Endothelial cell of umbilical vein (primary cell): Measurements from ENCODE around the gene PRKCSH. TPM values are rescaled to one million over a fixed set of nuclear protein-coding genes. Genes with fewer than 3 reads are reported as not detected.

Source experiments
- BruUV-seq: library from RNA; stranded (reverse); fragments of 400-500 nt; replicated peaks from 2 replicates; lab custom pipeline; 2021; lab: Mats Ljungman, UMichigan
- CTCF ChIA-PET: fragments of 300-600, 350-600 bp; sonication (Branson Sonifier 250); formaldehyde crosslinking; loops from one replicate; lab custom pipeline; 2021; ENCODE audit warnings: antibody characterized with exemption, inconsistent platforms; lab: Charles Lee
- POLR2A ChIA-PET: fragments of 300-600, 350-600 bp; sonication (Branson Sonifier 250); formaldehyde crosslinking; loops from one replicate; lab custom pipeline; 2021; ENCODE audit warnings: antibody characterized with exemption, inconsistent platforms; lab: Charles Lee
- DNase-seq: peaks from one replicate; pipeline ENCODE4 v3.0.0-alpha.2; 2011; ENCODE audit warnings: low read depth, low spot score
- FAIRE-seq: peaks from 2 replicates; lab custom pipeline; 2011; peaks lifted over from hg19 to GRCh38; lab: Jason Lieb, UNC
- H2AFZ ChIP-seq: 2 replicates; pipeline ENCODE4 v1.6.0; 2012; ENCODE audit warnings: low read depth, low read length, control low read depth, inconsistent platforms
- H3K27ac ChIP-seq: 2 replicates; pipeline ENCODE4 v1.5.1; 2011; ENCODE audit warnings: low read depth, mild to moderate bottlenecking, control low read depth, low read length, moderate library complexity; ENCODE audit not compliant: insufficient read depth
- H3K27me3 ChIP-seq, 2 experiments: 2 replicates each; pipeline versions ENCODE4 v1.6.0 to v1.6.1; 2011; ENCODE audit warnings: low read length in 2 of 2, mixed read lengths in 1 of 2; ENCODE audit not compliant: control insufficient read depth in 2 of 2, insufficient read depth in 2 of 2
- H3K36me3 ChIP-seq, 2 experiments: 2 replicates in 1 of 2; 3 replicates in 1 of 2; pipeline ENCODE4 v1.5.1; 2011; ENCODE audit warnings: low read length in 2 of 2, mild to moderate bottlenecking in 1 of 2, moderate library complexity in 1 of 2; ENCODE audit not compliant: control insufficient read depth in 2 of 2, insufficient read depth in 2 of 2; ENCODE audit errors: extremely low read depth in 1 of 2
- H3K4me1 ChIP-seq: 3 replicates; pipeline ENCODE4 v1.5.1; 2011; ENCODE audit warnings: mild to moderate bottlenecking, low read length; ENCODE audit not compliant: control insufficient read depth, insufficient read depth; ENCODE audit errors: extremely low read depth
- H3K4me2 ChIP-seq: 2 replicates; pipeline ENCODE4 v1.6.1; 2011; ENCODE audit warnings: low read length, control low read depth, mixed read lengths; ENCODE audit not compliant: insufficient read depth
- H3K4me3 ChIP-seq, 3 experiments: fragments of 200-600 bp in 1 of 3; sonication (generic), shearing (Covaris generic) in 1 of 3; replicated peaks in 1 of 3; 2 replicates each; pipeline ENCODE4 v1.5.1; 2011 to 2016; ENCODE audit warnings: control low read depth in 3 of 3, low read length in 3 of 3, mild to moderate bottlenecking in 2 of 3, inconsistent platforms in 1 of 3, low read depth in 1 of 3, moderate library complexity in 1 of 3; ENCODE audit not compliant: insufficient read depth in 1 of 3
- H3K79me2 ChIP-seq: 2 replicates; pipeline ENCODE4 v1.6.0; 2012; ENCODE audit warnings: low read length, inconsistent platforms; ENCODE audit not compliant: control insufficient read depth, insufficient read depth
- H3K9ac ChIP-seq: replicated peaks from 2 replicates; pipeline ENCODE3; 2011; ENCODE audit warnings: low read length, control low read depth; ENCODE audit not compliant: insufficient read depth; ENCODE audit errors: extremely low read depth
- H3K9me1 ChIP-seq: replicated peaks from 3 replicates; pipeline ENCODE4 v1.6.0; 2011; ENCODE audit warnings: mild to moderate bottlenecking, low read length; ENCODE audit not compliant: control insufficient read depth, insufficient read depth; ENCODE audit errors: extremely low read depth
- H3K9me3 ChIP-seq: replicated peaks from 2 replicates; pipeline ENCODE4 v1.5.1; 2012; ENCODE audit warnings: low read length, inconsistent platforms; ENCODE audit not compliant: control insufficient read depth, insufficient read depth
- H4K20me1 ChIP-seq: replicated peaks from 2 replicates; pipeline ENCODE3; 2011; ENCODE audit warnings: mild to moderate bottlenecking, low read length; ENCODE audit not compliant: control insufficient read depth, insufficient read depth; ENCODE audit errors: extremely low read depth
- EZH2 ChIP-seq: IDR thresholded peaks from 2 replicates; pipeline ENCODE4 v1.6.1; 2012; ENCODE audit warnings: borderline replicate concordance, low read depth, mild to moderate bottlenecking, moderate library complexity, low read length, inconsistent platforms; ENCODE audit not compliant: severe bottlenecking
- FOS ChIP-seq: IDR thresholded peaks from 2 replicates; pipeline ENCODE4 v1.6.1; 2011; ENCODE audit warnings: mild to moderate bottlenecking, low read length, moderate library complexity, borderline replicate concordance; ENCODE audit not compliant: insufficient read depth
- GATA2 ChIP-seq: IDR thresholded peaks from 2 replicates; pipeline ENCODE4 v1.7.0; 2011; ENCODE audit warnings: low read depth, mild to moderate bottlenecking, moderate library complexity, mixed read lengths, low read length; ENCODE audit not compliant: insufficient read length, insufficient read depth
- MYC ChIP-seq: IDR thresholded peaks from one replicate; pipeline ENCODE4 v1.6.1; 2011; ENCODE audit warnings: mild to moderate bottlenecking, low read depth, low read length
- POLR2AphosphoS5 ChIP-seq: IDR thresholded peaks from 2 replicates; pipeline ENCODE4 v1.6.1; 2012; ENCODE audit warnings: low read depth, mild to moderate bottlenecking, control low read depth, low read length, moderate library complexity; ENCODE audit not compliant: insufficient read depth
- dilution Hi-C: fragments of 300-500 bp; cut with MboI; formaldehyde crosslinking; loops from one replicate; pipeline ENCODE4 v1.15.0; 2019; ENCODE audit warnings: low sequenced_read_pairs; ENCODE audit not compliant: extremely low pct_ligation_motif_present
- intact Hi-C: fragments of 100-400 bp; cut with micrococcal nuclease; formaldehyde crosslinking; loops from one replicate; pipeline ENCODE4 v1.10.0; 2022
- polyA plus RNA-seq, 4 experiments: library from polyadenylated mRNA; depleted of rRNA in 3 of 4; stranded (reverse) in 3 of 4; unstranded in 1 of 4; fragments of >200 nt; gene quantifications; 2 replicates each; pipeline versions ENCODE4 v1.2.1 to v1.2.3, GENCODE V29; 2011 to 2012; ENCODE audit warnings: missing spikeins in 1 of 4
- total RNA-seq: library from RNA; stranded (reverse); gene quantifications from 2 replicates; pipeline ENCODE4 v1.2.3, GENCODE V29; 2021
- TF ChIP-seq, protein P1 (sequence below): IDR thresholded peaks from 2 replicates; pipeline ENCODE4 v1.6.1; 2011; ENCODE audit not compliant: insufficient read depth, insufficient read length
- TF ChIP-seq, protein P2 (sequence below), 2 donors: IDR thresholded peaks; 1 replicate in 1 of 2; 2 replicates in 1 of 2; pipeline ENCODE4 v1.5.1; 2011; ENCODE audit warnings: low read length in 2 of 2, mild to moderate bottlenecking in 2 of 2, moderate library complexity in 2 of 2, control low read depth in 1 of 2, inconsistent platforms in 1 of 2, low read depth in 1 of 2; ENCODE audit not compliant: insufficient read depth in 1 of 2; ENCODE audit errors: extremely low read depth in 1 of 2

PRKCSH gene
- total and polyA plus RNA-seq, 2 donors (not counting 3 experiments of a cell fraction or from before 2014, with no cell fraction given), result 215 to 425 TPM

DNA sequence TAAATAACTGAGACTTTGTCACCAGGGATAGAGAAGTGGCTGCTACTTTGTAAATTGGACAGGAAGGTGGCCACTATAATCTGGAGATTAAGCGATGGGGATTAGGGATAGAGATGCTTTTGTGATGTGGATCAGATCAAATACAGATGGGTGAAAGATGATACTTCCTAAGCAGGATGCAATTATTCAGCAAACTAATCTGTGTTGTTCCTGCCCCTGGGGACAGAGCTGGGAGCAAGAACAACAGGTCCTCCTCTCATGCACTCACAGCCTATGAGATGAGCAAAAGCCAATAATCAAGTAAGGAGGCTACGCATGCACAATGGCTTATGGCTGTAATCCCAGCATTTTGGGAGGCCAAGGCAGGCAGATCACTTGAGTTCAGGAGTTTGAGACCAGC, 20.9 kb upstream of the PRKCSH start:
- no peak for TF ChIP-seq POLR2AphosphoS5
- no peak for TF ChIP-seq FOS
- no peak for TF ChIP-seq GATA2
- TF ChIP-seq, protein P1, sequence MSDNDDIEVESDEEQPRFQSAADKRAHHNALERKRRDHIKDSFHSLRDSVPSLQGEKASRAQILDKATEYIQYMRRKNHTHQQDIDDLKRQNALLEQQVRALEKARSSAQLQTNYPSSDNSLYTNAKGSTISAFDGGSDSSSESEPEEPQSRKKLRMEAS, result no peak
- no peak for TF ChIP-seq MYC
- TF ChIP-seq, protein P2, sequence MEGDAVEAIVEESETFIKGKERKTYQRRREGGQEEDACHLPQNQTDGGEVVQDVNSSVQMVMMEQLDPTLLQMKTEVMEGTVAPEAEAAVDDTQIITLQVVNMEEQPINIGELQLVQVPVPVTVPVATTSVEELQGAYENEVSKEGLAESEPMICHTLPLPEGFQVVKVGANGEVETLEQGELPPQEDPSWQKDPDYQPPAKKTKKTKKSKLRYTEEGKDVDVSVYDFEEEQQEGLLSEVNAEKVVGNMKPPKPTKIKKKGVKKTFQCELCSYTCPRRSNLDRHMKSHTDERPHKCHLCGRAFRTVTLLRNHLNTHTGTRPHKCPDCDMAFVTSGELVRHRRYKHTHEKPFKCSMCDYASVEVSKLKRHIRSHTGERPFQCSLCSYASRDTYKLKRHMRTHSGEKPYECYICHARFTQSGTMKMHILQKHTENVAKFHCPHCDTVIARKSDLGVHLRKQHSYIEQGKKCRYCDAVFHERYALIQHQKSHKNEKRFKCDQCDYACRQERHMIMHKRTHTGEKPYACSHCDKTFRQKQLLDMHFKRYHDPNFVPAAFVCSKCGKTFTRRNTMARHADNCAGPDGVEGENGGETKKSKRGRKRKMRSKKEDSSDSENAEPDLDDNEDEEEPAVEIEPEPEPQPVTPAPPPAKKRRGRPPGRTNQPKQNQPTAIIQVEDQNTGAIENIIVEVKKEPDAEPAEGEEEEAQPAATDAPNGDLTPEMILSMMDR (IDR thresholded peaks at IDR 0.05; ENCODE audit: extremely low read depth in 1 of 2, insufficient read depth in 1 of 2, low read depth in 1 of 2, low read length in 2 of 2), result no peak
- no peak for TF ChIP-seq EZH2
- Histone ChIP-seq H2AFZ (no peak overlapping the region), H4K20me1 (no peaks in the 10 kb centered on the region), H3K4me3 (no peak overlapping the region), H3K4me1 (peaks cover 6% of the 10 kb centered on the region), H3K27ac (no peak overlapping the region), H3K9me3 (no peaks in the 10 kb centered on the region), H3K4me2 (no peak overlapping the region), H3K9me1 (no peaks in the 10 kb centered on the region), H3K27me3 (peaks cover 9 to 15% of the 10 kb centered on the region in 2 experiments), H3K79me2 (no peaks in the 10 kb centered on the region), H3K36me3 (no peaks in the 10 kb centered on the region), H3K9ac (no peak overlapping the region)
- no TSS peak for BruUV-seq
- ChIA-PET CTCF (interaction anchor here (0.9 to 2.2 kb wide), 2 partner anchors 21 to 121 kb away, joined by 4 to 7 read pairs; partner anchors contain the start of gene PRKCSH), POLR2A (no interaction called here)
- no peak for FAIRE-seq
- dilution Hi-C loops (no loop called here), intact Hi-C loops (no loop called here)
- DNase-seq, result no peak
